ENCODE data around the gene NUP98.

NUP98 gene

DNA sequence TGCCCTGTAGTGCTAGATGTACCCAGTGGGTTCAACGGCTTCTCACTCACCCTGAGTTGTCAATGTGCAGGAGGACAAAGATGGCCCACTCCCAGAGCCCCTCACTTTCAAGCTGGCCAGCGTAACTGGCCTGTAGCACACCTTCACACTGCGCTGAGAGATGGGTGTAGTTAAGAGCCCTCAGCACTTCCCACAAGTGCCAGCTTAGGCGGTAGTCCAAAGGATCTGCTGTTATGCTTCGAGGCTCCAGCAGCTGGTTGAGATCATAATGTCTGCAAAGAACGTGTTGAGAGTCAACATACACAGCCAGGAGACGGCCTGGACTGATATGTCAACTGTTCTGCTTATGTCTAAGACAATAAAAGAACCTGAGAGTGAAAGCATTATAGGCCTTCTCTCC is 111.4 kb downstream of the NUP98 start:
- Histone ChIP-seq H3K27ac (no peak overlapping the region), H3K4me3 (no peak overlapping the region), H3K9me3 (no peaks in the 10 kb centered on the region), H3K4me1 (no peaks in the 10 kb centered on the region), H3K27me3 (no peaks in the 10 kb centered on the region), H3K36me3 (peaks cover 73 to 98% (median 78%) of the 10 kb centered on the region in 3 donors)
- no peak for DNase-seq
- intact Hi-C loops (cut with DNase I; ENCODE audit: low total_unique reads), result no loop called here
- TF ChIP-seq, protein P1, sequence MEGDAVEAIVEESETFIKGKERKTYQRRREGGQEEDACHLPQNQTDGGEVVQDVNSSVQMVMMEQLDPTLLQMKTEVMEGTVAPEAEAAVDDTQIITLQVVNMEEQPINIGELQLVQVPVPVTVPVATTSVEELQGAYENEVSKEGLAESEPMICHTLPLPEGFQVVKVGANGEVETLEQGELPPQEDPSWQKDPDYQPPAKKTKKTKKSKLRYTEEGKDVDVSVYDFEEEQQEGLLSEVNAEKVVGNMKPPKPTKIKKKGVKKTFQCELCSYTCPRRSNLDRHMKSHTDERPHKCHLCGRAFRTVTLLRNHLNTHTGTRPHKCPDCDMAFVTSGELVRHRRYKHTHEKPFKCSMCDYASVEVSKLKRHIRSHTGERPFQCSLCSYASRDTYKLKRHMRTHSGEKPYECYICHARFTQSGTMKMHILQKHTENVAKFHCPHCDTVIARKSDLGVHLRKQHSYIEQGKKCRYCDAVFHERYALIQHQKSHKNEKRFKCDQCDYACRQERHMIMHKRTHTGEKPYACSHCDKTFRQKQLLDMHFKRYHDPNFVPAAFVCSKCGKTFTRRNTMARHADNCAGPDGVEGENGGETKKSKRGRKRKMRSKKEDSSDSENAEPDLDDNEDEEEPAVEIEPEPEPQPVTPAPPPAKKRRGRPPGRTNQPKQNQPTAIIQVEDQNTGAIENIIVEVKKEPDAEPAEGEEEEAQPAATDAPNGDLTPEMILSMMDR (IDR thresholded peaks at IDR 0.05), result no peak

DNA sequence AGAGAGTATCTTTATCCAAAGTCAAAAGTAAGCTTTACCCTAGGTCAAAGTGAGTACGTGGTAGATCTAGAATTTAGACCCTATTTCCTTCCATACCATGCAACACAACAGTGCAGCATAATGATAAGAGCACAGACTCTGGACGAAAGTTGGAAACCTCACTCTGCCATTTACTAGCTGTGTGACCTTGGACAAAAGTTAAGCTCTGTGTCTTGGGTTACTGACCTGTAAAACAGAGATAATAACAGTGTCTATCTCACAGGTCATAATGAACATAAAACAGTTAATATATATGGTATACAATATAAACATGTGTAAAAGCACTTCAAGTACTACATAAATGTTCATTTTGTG is 112.6 kb downstream of the NUP98 start:
- Histone ChIP-seq H3K9me3 (no peaks in the 10 kb centered on the region), H3K27ac (no peak overlapping the region), H3K36me3 (peaks cover 72 to 98% (median 79%) of the 10 kb centered on the region in 3 donors), H3K4me1 (no peaks in the 10 kb centered on the region), H3K4me3 (no peak overlapping the region), H3K27me3 (no peaks in the 10 kb centered on the region)
- intact Hi-C loops (cut with DNase I; ENCODE audit: low total_unique reads), result no loop called here
- no peak for DNase-seq
- TF ChIP-seq, protein P1 (IDR thresholded peaks at IDR 0.05), result no peak

DNA sequence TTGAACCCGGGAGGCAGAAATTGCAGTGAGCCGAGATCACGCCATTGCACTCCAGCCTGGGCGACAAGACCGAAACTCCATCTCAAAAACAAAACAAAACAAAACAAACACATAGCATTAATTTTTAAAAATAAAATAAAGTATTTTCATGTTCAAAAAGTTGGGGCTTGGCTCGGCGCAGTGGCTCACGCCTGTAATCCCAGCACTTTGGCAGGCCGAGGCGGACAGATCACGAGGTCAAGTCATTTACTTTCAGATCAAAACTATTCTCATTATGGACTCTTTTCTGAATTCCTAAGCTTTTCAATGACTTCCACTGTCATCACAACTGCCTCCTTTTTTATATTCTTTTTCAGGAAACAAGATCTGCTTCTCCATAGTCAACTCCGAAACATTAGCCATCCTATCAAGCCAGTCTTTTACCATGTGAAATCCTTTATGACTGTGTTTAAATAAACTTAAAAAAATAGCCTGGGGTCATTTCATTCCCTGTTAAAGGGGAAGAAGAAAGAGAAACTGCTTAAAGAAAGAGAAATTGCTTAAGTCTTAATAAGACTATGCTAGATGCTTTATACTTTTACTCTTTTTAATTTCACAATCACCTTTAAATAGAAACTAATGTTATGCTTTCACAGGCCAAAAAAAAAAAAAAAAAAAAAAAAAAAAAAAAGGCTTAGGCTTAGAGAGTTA is 113.1 kb downstream of the NUP98 start:
- no peaks in the 10 kb centered on the region for H3K9me3 ChIP-seq
- intact Hi-C loops (cut with DNase I; ENCODE audit: low total_unique reads), result no loop called here
- H3K27ac ChIP-seq, result no peak overlapping the region
- H3K4me3 ChIP-seq, result no peak overlapping the region
- no peaks in the 10 kb centered on the region for H3K4me1 ChIP-seq
- no peak for DNase-seq
- TF ChIP-seq, protein P1 (IDR thresholded peaks at IDR 0.05), result no peak
- H3K36me3 ChIP-seq, result peaks cover 77 to 98% (median 81%) of the 10 kb centered on the region in 3 donors
- H3K27me3 ChIP-seq, result no peaks in the 10 kb centered on the region

DNA sequence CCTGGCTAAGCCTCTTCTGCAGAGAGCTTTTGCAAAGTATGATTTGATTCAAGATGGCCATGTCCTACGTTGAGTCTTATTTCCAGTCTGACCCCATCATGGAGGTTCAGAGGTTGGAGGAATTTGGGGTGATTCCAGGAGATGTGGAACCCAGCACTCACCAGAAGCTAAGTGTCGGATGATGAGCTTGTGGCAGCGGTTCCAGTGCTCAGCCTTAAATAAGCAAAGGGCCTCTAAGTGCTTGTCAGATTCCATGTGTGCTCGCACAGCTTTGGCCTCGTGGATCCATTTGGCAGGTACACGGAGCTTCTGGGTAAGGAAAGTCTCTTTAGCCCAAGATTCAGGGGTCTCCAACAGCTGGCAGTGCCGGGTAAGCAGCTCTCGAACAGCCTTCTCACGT is 114.3 kb downstream of the NUP98 start:
- Histone ChIP-seq H3K4me3 (no peak overlapping the region), H3K4me1 (no peaks in the 10 kb centered on the region), H3K9me3 (no peaks in the 10 kb centered on the region), H3K36me3 (peaks cover 80 to 98% (median 84%) of the 10 kb centered on the region in 3 donors), H3K27me3 (no peaks in the 10 kb centered on the region), H3K27ac (no peak overlapping the region)
- TF ChIP-seq, protein P1 (IDR thresholded peaks at IDR 0.05), result no peak
- intact Hi-C loops (cut with DNase I; ENCODE audit: low total_unique reads), result no loop called here
- DNase-seq, result no peak

DNA sequence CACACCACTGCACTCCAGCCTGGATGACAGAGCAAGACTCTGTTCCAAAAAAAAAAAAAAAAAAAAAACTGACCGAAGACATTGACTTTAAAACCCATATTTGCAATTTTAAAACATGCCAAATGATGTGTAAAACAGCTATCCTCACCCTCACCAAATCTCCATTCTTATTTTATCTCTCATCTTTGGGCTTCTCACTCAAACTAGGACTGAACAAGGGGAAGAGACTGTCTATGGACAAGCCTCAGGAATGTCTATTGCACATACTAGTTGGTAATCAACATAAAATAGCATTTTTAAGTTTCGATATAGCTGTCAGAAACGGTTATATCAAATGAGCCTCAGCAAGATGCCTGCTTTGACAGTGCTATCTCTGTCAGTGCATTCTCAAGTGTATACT is 118.3 kb downstream of the NUP98 start:
- H3K9me3 ChIP-seq, result no peaks in the 10 kb centered on the region
- H3K27me3 ChIP-seq, result no peaks in the 10 kb centered on the region
- H3K4me3 ChIP-seq, result no peak overlapping the region
- peaks cover 92 to 100% (median 99%) of the 10 kb centered on the region in 3 donors for H3K36me3 ChIP-seq
- no peaks in the 10 kb centered on the region for H3K4me1 ChIP-seq
- intact Hi-C loops (cut with DNase I; ENCODE audit: low total_unique reads), result no loop called here
- H3K27ac ChIP-seq, result no peak overlapping the region
- DNase-seq, result no peak
- TF ChIP-seq, protein P1 (IDR thresholded peaks at IDR 0.05), result no peak

DNA sequence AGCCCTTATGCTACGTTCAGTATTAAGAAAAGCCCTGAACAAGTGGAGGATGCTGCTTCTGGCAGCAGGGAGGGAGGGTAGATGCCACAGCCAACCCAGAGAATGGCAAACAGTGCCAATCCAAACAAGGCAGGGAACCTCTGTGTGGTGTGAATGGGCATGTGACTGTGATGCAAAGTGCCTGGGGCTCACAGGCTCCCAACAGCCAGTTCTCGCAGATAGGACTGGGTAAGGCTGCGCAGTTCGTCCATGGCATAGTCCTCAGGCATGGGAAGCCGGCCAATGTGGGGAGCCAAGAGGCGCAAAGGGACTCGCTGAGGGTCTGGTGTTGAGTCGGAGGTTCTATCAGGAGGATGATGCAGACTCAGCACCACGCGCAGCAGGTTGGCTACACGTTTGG is 121.4 kb downstream of the NUP98 start:
- intact Hi-C loops (cut with DNase I; ENCODE audit: low total_unique reads), result no loop called here
- TF ChIP-seq, protein P1 (IDR thresholded peaks at IDR 0.05), result no peak
- H3K36me3 ChIP-seq, result peaks cover 89 to 100% (median 95%) of the 10 kb centered on the region in 3 donors

More for the DNA sequence above, 121.4 kb downstream of the NUP98 start:
- Histone ChIP-seq H3K27ac (no peak overlapping the region), H3K27me3 (no peaks in the 10 kb centered on the region), H3K4me3 (no peak overlapping the region), H3K4me1 (no peaks in the 10 kb centered on the region), H3K9me3 (no peaks in the 10 kb centered on the region)
- no peak for DNase-seq
